Smooth muscle cell (in vitro differentiated cells): Measurements from ENCODE around the gene SDR9C7. TPM values are rescaled to one million over a fixed set of nuclear protein-coding genes. Genes with fewer than 3 reads are reported as not detected.
"Not testable (repeated sequence)": the region's sequence is repeated elsewhere in the genome, so short reads cannot be mapped to it uniquely, and the experiment has no call there.

Experiments used
- DNase-seq: peaks from one replicate; lab custom pipeline; 2025; ENCODE audit not compliant: unreplicated experiment; lab: John Stamatoyannopoulos, UW
- H2AFZ ChIP-seq: fragments of 200-600 bp; sonication (generic); 2 replicates; pipeline ENCODE4 v1.6.0; 2016; ENCODE audit warnings: antibody characterized with exemption, low read depth, mild to moderate bottlenecking
- H3F3A ChIP-seq: fragments of 200-600 bp; sonication (generic); 2 replicates; pipeline ENCODE4 v1.6.0; 2017; ENCODE audit warnings: antibody characterized with exemption, low read depth
- H3K27ac ChIP-seq: fragments of 200-600 bp; sonication (generic); 2 replicates; pipeline ENCODE4 v1.5.1; 2016; ENCODE audit warnings: low read depth, mild to moderate bottlenecking
- H3K27me3 ChIP-seq: fragments of 200-600 bp; sonication (generic); 2 replicates; pipeline ENCODE4 v1.6.1; 2016; ENCODE audit warnings: low read depth, mild to moderate bottlenecking
- H3K36me3 ChIP-seq: fragments of 200-600 bp; sonication (generic); 2 replicates; pipeline ENCODE4 v1.5.1; 2016; ENCODE audit warnings: low read depth
- H3K4me1 ChIP-seq: fragments of 200-600 bp; sonication (generic); 2 replicates; pipeline ENCODE4 v1.5.1; 2016; ENCODE audit warnings: low read depth
- H3K4me2 ChIP-seq: fragments of 200-600 bp; sonication (generic); 2 replicates; pipeline ENCODE4 v1.6.0; 2016; ENCODE audit warnings: mild to moderate bottlenecking
- H3K4me3 ChIP-seq: fragments of 200-600 bp; sonication (generic); 2 replicates; pipeline ENCODE4 v1.5.1; 2016; ENCODE audit warnings: mild to moderate bottlenecking
- H3K79me2 ChIP-seq: fragments of 200-600 bp; sonication (generic); 2 replicates; pipeline ENCODE4 v1.6.0; 2016; ENCODE audit warnings: low read depth, mild to moderate bottlenecking
- H3K9ac ChIP-seq: fragments of 200-600 bp; sonication (generic); 2 replicates; pipeline ENCODE4 v1.6.0; 2016; ENCODE audit warnings: low read depth
- H3K9me3 ChIP-seq: fragments of 200-600 bp; sonication (generic); replicated peaks from 2 replicates; pipeline ENCODE4 v1.5.1; 2016; ENCODE audit warnings: low read depth
- H4K20me1 ChIP-seq: fragments of 200-600 bp; sonication (generic); 2 replicates; pipeline ENCODE4 v1.6.0; 2016; ENCODE audit warnings: low read depth
- CTCF ChIP-seq: fragments of 200-600 bp; sonication (generic); IDR thresholded peaks from 2 replicates; pipeline ENCODE4 v1.5.1; 2017; ENCODE audit warnings: borderline replicate concordance, mild to moderate bottlenecking, antibody characterized with exemption; ENCODE audit not compliant: insufficient read depth, poor library complexity, severe bottlenecking
- WGBS: methylation state at CpG from one replicate; pipeline ENCODE4 v1.1.7; 2016; ENCODE audit warnings: low lambda C conversion rate; 5-methylcytosine and 5-hydroxymethylcytosine counted together
- polyA plus RNA-seq: library from polyadenylated mRNA; unstranded; fragments of >200 nt; fragmentation: Nextera tagmentation; extraction: Ambion mirVana; gene quantifications from 2 replicates; pipeline ENCODE4 v1.2.1, GENCODE V29; 2016
- total RNA-seq: library from RNA; depleted of rRNA; stranded (reverse); fragments of >200 nt; gene quantifications from 2 replicates; pipeline ENCODE4 v1.2.3, GENCODE V29; 2014

The SDR9C7 gene
- total and polyA plus RNA-seq, 2 experiments from 2014 or later, result 0.83 to 1.1 TPM

- no peak for DNase-seq
- no peaks in the 10 kb centered on the region for H3K4me1 ChIP-seq
- H3K36me3 ChIP-seq, result no peaks in the 10 kb centered on the region
- H3K27ac ChIP-seq, result peak overlapping the region; percentile 34
- no peaks in the 10 kb centered on the region for H3F3A ChIP-seq
- TF ChIP-seq CTCF, result no peak
- no peaks in the 10 kb centered on the region for H3K27me3 ChIP-seq
- WGBS, result 77% methylated on average over 1 of the region's 1 CpG
- H3K4me3 ChIP-seq, result no peak overlapping the region
- H3K9ac ChIP-seq, result no peak overlapping the region
- no peaks in the 10 kb centered on the region for H4K20me1 ChIP-seq
- H3K79me2 ChIP-seq, result no peaks in the 10 kb centered on the region
- H2AFZ ChIP-seq, result no peak overlapping the region
- peak overlapping the region; percentile 37 for H3K4me2 ChIP-seq
- H3K9me3 ChIP-seq, result no peaks in the 10 kb centered on the region
These were observed 53.8 kb downstream of the SDR9C7 start for GRCh38 chr12:56880125-56880992.

- not testable (repeated sequence) for H2AFZ ChIP-seq, H3K9me3 ChIP-seq, H3K27ac ChIP-seq, H3K9ac ChIP-seq, H3F3A ChIP-seq, H3K79me2 ChIP-seq, H3K36me3 ChIP-seq, H3K4me2 ChIP-seq, DNase-seq, H3K4me3 ChIP-seq, H3K4me1 ChIP-seq, H4K20me1 ChIP-seq, H3K27me3 ChIP-seq
- 90% methylated on average over 28 of the region's 28 CpGs for whole genome bisulfite sequencing
These were observed 54.7 kb downstream of the SDR9C7 start for GRCh38 chr12:56879240-56880124.

- H4K20me1 ChIP-seq, result no peaks in the 10 kb centered on the region
- no peaks in the 10 kb centered on the region for H3K4me1 ChIP-seq
- H3K4me3 ChIP-seq, result no peak overlapping the region
- H2AFZ ChIP-seq, result no peak overlapping the region
- no peak for DNase-seq
- no peaks in the 10 kb centered on the region for H3K36me3 ChIP-seq
- TF ChIP-seq CTCF, result no peak
- H3K9ac ChIP-seq, result no peak overlapping the region
- no peaks in the 10 kb centered on the region for H3F3A ChIP-seq
- no peaks in the 10 kb centered on the region for H3K79me2 ChIP-seq
- H3K27ac ChIP-seq, result no peak overlapping the region
- no peaks in the 10 kb centered on the region for H3K9me3 ChIP-seq
- no peak overlapping the region for H3K4me2 ChIP-seq
- no peaks in the 10 kb centered on the region for H3K27me3 ChIP-seq
These were observed 56.2 kb downstream of the SDR9C7 start for GRCh38 chr12:56878010-56878339.

DNA sequence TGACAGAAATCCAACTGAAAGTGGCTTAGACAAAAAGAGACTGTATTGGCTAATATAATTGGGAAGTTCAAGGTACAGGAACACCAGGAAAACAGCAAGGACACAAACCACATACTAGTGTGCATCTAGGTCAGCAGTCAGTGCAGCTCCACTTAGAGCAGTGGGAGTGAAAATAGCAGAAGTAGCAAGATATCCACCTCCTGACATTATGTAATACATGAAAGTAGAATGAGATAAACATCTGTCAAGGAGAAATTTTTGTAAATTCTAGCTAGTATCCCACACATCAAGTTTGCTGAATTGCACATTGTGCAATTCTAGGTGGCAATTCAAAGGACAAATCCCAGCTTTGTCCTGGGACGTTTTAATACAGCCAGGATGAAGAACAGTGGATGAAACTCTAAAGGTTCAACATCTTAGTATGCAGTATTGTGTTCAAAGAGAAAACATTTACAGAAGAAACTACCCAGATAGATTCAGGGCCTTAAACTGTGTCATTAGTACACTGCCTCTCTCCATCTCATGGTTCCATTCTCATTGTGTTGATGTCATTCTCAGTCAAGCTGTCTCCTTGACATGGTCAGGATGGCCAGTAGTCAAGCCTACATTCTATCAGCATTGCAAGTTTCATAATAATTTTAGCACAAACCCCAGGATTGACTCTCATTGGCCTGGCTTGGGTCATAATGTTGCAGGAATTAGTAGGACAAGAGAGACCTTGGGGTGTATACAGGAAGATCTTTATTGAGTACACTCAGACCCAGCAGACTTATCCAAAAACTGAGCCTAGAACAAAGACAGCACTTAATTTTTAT lies 56.8 kb downstream of the SDR9C7 start:
- H2AFZ ChIP-seq, result no peak overlapping the region
- H4K20me1 ChIP-seq, result no peaks in the 10 kb centered on the region
- H3K27me3 ChIP-seq, result no peaks in the 10 kb centered on the region
- H3K4me3 ChIP-seq, result no peak overlapping the region
- no peak overlapping the region for H3K4me2 ChIP-seq
- no peaks in the 10 kb centered on the region for H3K79me2 ChIP-seq
- H3F3A ChIP-seq, result no peaks in the 10 kb centered on the region
- no peaks in the 10 kb centered on the region for H3K36me3 ChIP-seq
- no peaks in the 10 kb centered on the region for H3K4me1 ChIP-seq
- no peak for TF ChIP-seq CTCF
- no peaks in the 10 kb centered on the region for H3K9me3 ChIP-seq
- H3K27ac ChIP-seq, result no peak overlapping the region
- H3K9ac ChIP-seq, result no peak overlapping the region
- DNase-seq, result no peak
- WGBS, result 70% methylated on average over 1 of the region's 1 CpG
